NOMO-1 treated with DMSO at 0.1 percent for 48 hours (cell line): ENCODE data around the gene STX16.

Experiments used
- DNase-seq: peaks from one replicate; lab custom pipeline; 2025; ENCODE audit not compliant: unreplicated experiment; lab: John Stamatoyannopoulos, UW

The STX16 gene

GRCh38 chr20:58650776-58651558, at the start of gene STX16:
TSS of gene STX16 (plus strand) at chr20:58651283. CDS start at chr20:58652007, 724 bp downstream.
- DNase-seq = peak; percentile 86

DNA sequence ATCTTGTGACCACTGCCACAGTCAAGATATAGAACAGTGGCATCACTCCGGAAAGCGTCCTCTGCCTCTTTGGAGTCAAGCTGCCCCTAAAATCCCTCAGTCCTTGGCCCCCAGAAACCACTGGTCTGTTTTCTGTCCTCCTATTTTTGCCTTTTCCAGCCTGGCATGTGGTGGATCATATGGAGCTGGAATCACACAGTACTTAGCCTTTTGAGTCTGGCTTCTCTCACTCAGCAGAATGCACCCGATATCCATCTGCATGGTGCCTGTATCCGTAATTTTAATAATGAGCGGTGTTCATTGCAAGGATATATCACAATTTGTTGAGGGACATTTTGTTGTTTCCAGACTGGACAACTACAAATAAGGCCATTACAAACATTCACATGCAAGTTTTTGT, 49.0 kb upstream of the STX16 start:
- DNase-seq = no peak

- no peak for DNase-seq
These were observed 47.4 kb upstream of the STX16 start for GRCh38 chr20:58603721-58604120.

DNA sequence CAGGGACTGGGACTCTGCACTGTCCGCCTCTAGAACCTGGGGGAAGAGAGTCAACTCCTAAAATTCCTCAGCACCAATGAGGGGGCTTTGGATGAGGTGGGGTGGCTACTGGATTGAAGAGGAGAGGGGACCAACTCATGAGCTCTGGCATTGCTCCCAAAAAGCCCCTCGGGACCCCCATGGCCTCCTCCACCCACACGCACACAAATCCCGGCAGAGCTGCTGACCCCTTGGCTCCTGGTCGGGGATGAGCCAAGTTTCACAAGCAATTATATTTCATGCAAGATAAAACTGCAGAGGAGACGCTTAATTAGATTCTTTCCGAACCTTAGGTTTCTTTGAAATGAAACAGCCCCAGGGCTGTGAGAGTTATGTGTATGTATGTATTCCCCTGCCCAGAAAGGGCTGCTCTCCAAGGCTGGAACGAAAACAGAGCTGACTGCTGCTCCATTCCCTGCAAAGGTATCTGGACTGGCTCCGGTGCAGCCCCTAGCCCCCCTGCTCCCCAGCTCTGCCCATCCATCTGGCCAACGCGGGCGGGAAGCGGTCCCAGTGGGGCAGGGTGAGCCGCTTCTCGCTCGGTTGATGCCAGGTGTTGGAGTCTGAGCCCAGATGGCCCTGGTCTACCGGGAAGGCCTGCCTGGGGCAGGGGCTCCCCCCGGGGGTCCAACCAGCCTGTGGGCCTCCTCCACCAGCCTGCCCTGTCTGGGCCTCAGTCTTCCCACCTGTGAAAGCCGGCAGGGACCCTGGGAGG, 46.8 kb upstream of the STX16 start:
- DNase-seq = no peak

DNA sequence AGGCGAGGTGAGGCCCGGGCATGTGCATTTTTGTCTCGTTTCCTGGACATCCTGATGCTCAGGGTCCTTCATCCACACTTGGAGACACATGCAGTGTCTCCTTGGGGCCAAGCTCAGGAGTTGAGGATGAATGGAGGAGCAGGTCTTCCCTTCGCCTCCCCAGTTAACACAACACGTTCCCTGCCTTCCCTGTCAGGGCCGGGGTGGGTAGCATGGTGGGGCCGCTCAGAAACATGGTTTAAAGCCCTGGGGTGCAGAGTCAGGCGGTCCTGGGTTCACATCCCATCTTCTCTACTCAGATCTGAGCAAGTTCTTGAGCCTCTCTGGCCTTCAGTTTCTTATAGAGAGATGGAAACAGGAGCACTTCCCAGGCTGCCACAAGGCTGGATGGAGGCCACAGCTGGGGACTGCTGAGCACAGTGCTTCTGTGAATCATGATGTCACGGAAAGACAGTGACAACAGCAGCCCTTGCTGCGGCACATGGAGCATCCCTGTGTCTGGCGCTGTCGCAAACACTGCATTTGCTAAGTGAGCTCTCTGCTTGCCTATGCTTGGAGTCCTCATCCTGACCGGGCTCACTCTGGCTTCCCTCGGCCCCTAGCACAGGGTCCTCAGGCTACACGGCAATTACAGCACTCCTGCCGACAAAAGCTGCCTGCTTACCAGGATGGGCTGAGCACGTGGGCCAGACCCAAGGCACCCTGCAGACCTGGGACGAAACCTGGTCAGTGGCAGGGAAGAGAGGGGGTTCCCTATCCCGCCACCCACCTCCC, 45.6 kb upstream of the STX16 start:
- DNase-seq = no peak

DNA sequence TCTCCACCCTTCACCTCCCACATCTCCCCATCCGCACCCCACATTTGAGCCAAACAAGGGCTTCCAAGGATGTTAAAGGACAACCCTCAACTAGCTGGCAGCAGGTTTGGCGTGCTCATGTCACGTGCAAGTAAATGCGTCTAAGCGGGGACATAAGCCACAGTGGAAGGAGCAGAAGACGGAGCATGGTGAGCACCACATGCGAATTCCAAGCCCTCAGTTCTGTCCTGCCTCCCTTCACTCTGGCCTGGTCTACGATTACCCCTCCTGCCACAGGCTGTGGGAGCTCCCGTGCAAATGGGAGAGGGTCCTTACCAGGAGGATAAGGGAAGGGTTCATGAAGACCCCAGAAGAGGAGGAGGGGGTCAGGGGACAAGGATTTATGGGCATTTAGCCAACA, 44.9 kb upstream of the STX16 start:
- no peak for DNase-seq

- DNase-seq = no peak
These were observed 42.8 kb upstream of the STX16 start for GRCh38 chr20:58608096-58608840.

DNA sequence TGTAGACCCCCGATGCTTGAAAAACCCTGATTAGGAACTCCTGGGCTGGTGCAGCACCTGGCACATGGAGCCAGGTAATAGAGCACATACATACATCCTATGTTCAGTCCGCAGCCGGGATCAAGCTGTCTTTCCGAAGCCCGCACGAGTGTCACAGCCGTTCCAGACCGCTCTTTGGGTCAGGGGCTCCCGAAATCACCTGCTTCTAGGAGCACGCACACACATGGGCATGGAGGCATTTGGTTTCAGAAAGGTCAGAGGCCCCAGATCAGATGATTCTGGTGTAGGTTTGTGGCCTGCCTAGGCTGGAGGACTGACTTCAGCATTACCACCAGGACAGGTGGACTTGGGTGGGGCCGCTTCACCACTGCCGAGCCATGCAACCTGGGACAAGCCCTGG, 42.1 kb upstream of the STX16 start:
- no peak for DNase-seq

GRCh38 chr20:58610071-58610800, 40.8 kb upstream of the STX16 start:
- no peak for DNase-seq

DNA sequence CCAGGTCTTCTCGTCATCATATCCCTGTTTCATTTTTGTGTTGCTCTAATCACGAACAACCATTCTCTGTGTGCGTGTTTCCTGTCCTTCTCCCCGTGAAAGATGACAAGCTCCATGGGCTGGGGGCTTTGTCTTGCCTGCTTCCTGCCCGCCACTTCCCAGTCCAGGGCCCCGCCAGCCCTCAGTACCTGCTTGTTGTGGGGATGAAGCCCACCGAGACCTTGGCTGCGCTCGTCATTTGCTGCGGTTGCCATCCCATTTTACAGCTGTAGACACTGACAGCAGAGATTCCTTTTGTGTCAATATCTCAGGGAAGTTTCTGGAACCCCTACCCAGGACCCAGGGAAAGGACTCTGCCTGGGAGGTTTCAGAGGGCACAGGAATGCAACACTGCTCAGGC, 40.3 kb upstream of the STX16 start:
- DNase-seq = no peak

DNA sequence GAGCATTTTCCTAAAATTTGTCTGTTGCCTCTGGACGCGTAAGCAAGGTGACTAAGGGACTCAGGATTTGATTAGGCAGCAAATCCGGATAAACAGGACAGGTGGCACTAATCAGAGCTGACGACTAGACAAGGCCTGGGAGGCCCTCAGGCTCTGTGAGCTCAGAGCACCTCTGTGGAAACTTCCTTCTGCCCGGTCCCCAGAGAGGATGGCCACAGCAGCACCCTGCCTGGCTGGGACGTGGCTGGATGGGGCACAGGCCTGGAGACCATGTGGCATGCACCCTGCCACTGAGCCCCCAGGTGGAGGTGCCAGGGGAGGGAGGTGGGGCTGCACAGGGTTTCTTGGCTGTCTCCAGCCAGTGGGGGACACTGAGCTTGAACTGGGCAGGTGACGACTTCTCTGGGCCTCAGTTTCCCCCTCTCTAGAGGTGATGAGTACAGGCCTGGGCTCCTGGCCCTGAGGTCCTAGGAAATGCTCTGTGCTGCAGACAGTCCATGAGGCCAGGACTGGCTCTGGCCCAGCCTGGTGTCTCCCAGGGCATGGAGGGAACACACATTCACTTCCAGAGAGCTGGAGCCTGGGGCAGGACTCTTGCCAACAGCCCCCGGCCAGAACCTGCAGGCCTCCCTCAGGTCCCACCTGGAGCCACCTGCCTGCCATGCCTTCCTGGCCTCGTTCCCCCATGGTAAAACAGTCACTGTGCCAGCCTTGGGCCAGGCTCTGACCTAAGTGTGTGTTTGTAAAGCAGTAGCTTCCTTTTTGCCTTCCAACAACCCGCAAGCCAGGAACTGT, 39.6 kb upstream of the STX16 start:
- DNase-seq = no peak

DNA sequence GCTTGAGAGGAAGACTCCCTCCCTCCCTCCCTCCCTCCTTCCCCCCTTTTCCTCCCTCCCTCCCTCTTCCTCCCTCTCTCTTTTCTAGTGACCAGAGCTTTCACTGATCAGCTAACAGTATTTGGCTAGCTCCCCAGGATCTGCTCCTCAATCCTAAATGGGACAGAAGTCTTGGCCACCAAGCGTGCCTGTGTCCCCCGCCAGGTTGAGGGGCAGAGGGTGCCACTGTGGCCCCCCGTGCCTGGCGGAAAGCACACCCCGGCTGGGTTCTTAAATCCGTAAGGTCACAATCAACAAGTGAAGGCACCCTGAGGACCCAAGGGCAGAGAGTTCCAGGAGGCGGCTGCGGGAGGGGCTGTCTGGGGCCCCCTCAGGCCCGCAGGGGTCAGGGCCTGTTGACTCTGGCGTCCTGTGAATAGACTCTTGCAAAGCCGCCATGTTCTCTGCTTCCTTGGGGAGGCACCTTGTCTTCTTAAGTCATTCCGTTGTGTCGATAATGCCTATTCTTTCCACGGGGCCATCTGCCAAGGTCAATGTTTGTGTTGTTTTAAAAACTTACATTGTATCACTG, 38.9 kb upstream of the STX16 start:
- DNase-seq = no peak

DNA sequence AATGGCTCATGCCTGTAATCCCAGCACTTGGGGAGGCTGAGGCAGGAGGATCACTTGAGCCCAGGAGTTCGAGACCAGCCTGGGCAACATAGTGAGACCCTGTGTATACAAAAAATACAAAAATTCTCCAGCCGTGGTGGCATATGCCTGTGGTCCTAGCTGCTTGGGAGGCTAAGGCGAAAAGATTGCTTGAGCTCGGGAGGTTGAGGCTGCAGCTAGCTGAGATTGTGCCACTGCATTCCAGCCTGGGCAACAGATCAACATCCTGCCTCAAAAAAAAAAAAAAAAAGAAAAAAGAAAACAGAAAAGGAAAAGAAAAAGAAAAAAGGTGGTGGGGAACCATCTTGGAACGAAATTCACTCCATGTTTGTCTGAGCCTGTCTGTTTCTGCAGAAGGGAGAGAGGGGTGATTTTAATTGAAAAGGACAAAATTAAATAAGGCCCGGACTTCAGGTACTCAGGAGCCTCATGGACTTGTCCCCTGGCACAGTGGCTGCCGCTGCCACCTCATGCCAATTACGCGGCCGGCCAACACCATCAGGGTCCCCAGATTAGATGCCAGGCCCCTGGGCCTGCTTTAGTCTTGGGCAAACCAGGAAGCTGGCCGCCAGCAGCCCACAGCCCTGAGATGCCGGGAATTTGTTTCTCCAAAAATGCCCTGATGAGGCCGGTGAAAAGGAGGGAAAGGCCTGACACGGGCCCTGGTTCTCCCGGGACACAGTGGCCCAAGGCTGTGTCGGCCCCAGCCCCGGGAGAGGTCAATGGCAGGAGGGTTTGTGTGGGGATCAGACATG, 37.8 kb upstream of the STX16 start:
- no peak for DNase-seq

GRCh38 chr20:58614366-58614765, 36.7 kb upstream of the STX16 start:
- DNase-seq = no peak

GRCh38 chr20:58614984-58615760, 35.9 kb upstream of the STX16 start:
- no peak for DNase-seq

- DNase-seq = no peak
These were observed 34.7 kb upstream of the STX16 start for GRCh38 chr20:58616411-58616810.

DNA sequence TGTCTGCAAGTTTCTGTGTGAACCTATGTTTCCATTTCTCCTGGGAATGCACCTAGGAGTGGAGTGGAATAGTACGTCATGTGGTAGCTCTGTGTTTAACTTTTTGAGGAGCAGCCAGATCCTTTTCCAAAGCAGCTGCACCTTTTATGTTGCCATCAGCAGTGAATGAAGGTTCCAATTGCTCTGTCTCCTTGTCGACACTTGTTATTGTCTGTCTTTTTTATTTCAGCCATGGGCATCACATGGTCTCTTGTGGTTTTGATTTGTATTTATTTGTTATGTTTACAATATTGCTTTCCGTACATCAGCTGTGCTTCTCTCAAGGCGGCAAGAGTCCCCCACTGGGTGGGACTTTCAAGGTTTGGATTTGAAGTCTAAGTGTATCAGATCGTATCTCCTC, 33.9 kb upstream of the STX16 start:
- no peak for DNase-seq
